HG03558 (cell line): Measurements from ENCODE around the gene FBXL20.
"Not testable (repeated sequence)": the region's sequence is repeated elsewhere in the genome, so short reads cannot be mapped to it uniquely, and the experiment has no call there.

Experiments used
- ATAC-seq: cut with Tn5 transposase; IDR thresholded peaks from one replicate; pipeline ENCODE4 v1.9.1; 2021; ENCODE audit warnings: moderate number of reproducible peaks; ENCODE audit not compliant: unreplicated experiment; ENCODE audit errors: extremely low read depth

Gene FBXL20

DNA sequence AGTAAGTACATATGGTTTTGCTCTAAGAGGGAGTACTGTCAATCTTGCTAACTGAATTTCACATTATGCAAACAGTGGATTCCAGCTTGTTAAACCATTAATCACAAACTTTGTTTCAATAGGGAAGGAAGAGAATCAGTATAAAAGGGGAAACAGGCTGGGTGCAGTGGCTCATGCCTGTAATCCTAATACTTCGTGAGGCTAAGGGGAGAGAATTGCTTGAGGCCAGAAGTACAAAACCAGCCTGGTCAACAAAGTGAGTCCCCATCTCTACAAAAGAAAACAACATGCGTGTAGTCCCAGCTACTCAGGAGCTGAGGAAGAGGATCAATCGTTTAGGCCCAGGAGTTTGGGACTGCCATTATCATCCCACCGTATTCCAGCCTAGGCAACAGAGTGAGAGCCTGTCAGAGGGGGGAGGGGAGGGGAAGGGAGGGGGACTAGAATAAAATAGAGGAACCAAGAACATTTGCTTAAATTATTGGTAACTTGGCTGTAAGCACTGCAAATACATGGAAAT is 65.7 kb downstream of the FBXL20 start:
- no peak for ATAC-seq

DNA sequence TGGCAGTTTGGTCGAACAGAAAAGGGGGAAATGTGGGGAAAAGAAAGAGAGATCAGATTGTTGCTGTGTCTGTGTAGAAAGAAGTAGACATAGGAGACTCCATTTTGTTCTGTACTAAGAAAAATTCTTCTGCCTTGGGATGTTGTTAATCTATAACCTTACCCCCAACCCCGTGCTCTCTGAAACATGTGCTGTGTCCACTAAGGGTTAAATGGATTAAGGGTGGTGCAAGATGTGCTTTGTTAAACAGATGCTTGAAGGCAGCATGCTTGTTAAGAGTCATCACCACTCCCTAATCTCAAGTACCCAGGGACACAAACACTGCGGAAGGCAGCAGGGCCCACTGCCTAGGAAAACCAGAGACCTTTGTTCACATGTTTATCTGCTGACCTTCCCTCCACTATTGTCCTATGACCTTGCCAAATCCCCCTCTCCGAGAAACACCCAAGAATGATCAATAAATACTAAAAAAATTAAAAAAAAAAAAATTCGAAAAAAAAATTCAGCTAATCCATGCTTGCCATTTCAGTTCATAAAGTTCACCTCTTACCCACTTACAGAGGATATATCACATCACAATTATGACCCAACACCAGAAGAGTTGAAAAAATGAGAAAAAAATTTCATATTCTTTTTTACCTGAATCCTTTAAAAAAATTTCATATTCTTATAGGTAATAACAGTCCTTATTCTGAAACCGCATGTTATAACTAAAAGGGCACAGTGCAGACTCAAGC is 67.2 kb downstream of the FBXL20 start:
- not testable (repeated sequence) for ATAC-seq

DNA sequence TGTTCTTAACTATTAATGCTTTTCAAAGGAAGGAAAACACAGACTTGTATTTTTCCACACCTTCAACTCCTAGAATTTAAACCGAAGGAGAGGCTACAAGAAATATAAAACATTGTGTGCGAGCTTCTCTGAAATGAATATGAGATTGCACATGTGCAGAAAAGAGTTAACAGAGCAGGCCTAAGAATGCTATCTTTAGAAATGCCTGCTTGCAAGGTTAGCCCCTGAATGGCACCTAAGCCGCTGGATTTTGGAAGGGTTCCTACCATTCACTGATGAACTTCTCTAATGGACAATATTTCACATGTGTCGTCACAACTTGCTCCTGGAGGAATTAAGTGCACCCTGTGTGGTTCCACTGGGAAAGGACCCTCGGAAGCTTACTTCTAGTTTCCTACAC is 69.3 kb downstream of the FBXL20 start:
- ATAC-seq: no peak

DNA sequence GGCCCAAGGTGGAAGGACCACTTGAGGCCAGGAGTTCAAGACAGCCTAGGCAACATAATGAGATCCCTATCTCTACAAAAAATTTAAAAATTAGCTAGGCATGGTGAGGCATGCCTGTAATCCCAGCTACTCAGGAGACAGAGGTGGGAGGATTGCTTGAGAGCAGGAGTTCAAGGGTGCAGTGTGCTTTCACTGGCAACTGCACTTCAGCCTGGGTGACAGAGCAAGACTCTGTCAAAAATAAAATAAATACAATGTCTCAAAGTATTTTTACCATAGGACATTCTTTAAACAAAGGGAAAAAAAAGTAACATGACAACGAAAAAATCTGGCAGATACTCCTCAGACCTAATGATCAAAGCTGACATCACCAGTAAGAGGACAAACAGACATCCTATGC is 72.6 kb downstream of the FBXL20 start:
- ATAC-seq: no peak

DNA sequence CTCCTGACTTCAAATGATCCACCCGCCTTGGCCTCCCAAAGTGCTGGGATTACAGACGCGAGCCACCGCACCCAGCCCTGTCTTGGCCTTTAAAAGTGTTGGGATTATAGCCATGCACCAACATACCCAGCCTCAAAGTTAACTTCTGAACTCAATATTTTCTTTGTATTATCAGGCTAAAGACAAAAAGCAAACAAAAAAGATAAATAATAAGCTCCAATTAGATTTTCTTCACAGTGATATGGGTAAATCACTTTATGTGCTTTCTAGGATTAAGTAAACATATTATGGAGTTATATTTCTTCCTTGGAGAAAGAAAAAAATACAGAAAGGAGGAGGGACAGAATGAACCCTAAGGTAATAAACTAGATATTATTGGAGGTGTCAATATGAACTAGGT is 74.3 kb downstream of the FBXL20 start:
- ATAC-seq: no peak

DNA sequence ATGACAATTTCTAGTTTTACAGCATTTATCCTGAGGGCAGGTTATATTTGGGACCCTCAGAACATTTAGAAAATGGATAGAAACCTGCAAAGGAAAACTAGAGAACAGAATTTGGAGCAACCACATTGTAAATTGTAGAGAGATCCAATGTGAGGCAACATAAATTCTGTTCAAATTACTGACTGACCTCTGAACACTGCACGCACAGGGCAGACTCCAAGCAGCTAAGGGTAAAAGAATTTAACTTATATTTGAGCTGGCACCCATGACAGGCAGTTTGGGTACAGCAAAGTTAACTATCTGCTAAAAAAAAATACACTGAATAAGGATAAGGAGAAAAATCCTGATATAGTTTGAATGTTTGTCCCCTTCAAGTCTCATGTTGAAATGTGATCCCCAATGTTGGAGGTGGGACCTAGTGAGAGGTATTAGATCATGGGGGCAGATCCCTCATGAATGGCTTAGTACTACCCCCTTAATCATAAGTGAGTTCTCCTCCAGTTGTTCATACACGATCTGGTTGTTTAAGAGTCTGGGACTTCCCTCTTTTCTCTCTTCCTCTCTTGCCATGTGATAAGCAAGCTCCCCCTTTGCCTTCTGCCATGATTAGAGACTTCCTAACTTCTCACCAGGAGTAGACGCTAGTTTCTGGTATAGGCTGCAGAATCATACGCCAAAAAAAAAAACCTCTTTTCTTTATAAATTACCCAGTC is 75.7 kb downstream of the FBXL20 start:
- no peak for ATAC-seq

DNA sequence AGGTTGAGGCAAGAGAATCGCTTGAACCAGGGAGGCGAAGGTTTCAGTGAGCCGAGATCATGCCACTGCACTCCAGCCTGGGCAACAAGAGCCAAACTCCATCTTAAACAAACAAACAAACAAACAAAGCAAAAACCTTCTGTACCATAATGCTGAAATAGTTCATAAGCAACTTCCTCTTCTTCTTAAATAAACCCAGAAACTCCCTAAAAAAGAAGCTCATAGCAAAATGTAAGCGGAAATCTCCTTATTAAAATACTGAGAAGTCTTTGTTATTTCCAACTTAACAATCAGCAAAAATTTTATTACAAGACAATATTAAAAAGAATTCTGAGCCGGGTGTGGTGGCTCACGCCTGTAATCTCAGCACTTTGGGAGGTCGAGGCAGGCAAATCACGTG is 82.8 kb downstream of the FBXL20 start:
- no peak for ATAC-seq

DNA sequence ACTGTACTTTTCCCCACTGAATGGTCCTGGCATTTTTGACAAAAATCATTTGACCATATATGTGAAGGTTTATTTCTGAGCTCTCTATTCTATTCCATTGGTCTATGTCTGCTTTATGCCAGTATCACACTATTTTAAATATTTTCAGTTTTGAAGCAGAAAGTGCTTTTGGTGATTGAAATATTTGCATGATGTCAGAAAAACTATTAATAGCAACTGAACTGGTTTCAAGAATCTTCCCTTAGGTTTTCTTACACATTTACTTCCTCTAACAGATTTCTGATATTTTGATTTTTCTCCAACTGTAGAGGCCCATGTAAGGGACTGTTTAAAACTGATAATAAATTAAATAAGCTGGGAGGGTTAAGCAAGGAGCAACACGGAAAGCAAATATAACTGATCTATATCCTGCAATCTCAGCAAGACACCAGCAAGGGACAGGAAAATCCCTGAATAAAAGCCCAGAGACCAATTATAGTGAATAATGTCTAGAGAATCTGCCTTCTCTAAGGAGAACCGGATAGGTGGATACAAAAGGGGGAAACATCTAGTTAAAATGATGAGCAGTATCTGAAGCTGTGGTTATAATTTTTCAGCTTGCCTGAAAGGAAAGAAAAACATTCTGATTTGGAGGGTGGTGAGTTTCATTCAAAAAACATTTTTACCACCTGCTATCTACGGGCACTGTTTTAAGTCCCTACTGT is 94.8 kb downstream of the FBXL20 start:
- no peak for ATAC-seq

DNA sequence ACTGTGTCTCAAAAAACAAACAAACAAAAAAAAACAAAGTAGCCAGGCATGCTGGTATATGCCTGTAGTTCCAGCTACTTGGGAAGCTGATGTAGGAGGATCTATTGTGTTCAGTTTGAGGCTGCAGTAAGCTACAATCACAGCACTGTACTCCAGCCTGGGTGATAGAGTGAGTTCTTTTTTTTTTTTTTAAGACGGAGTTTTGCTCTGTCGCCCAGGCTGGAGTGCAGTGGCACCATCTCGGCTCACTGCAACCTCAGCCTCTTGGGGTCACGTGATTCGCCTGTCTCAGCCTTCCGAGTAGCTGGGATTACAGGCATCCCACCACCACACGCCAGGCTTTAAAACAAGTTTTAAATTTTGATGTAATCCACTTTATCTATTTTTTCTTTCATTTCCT is 95.4 kb downstream of the FBXL20 start:
- ATAC-seq: no peak

DNA sequence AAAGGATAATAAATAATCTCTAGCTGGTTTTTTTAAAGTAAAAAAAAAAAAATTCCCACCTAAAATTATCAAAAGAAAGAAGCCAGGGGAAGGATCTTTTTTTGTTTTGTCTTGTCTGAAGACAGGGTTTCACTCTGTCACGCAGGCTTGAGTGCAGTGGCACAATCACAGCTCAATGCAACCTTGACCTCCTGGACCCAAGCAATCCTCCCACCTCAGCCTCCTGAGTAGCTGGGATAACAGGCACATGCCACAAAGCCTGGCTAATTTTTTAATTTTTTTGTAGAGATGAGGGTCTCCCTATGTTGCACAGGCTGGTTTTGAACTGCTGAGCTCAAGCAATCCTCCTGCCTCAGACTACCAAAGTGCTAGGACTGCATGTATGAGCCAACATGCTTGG is 97.2 kb downstream of the FBXL20 start:
- no peak for ATAC-seq

DNA sequence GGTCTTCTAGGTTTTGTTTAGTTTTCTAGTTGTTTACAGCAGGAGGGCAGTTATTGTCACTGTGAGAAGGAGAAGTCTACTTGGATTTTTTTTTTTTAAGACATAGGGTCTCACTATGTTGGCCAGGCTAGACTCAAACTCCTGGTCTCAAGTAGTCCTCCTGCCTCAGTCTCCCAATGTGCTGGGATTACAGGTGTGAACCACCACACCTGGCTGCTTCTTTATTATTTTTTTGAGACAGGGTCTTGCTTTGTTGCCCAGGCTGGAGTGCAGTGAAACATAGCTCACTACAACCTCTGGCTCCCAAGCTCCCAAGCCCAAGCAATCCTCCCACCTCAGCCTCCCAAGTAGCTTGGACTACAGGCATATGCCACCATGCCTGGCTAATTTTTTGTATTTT is 107.4 kb downstream of the FBXL20 start:
- no peak for ATAC-seq

DNA sequence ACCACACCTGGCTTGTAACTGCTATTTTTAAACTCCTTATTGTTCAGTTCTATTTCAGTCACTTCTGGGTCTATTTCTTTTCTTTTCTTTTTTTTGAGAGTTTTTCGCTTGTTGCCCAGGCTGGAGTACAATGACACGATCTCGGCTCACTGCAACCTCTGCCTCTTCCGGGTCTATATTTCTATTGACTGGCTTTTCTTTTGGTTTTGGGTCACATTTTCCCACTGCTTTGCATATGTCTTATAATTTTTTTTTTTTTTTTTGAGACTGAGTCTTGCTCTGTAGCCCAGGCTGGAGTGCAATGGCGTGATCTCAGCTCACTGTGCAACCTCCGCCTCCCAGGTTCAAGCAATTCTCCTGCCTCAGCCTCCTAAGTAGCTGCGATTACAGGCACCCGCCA is 108.9 kb downstream of the FBXL20 start:
- ATAC-seq: not testable (repeated sequence)

DNA sequence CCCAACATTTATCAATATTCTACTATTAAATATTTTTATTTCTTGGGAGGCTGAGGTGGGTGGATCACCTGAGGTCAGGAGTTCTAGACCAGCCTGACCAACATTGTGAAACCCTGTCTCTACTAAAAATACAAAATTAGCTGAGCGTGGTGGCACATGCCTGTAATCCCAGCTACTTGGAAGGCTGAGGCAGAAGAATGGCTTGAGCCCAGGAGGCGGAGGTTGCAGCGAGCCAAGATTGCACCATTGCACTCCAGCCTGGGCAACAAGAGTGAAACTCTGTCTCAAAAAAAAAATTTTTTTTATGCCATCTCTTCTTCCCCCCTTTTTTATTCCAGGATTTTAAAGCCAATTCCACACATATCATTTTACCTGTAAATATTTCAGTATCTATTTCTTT is 114.9 kb downstream of the FBXL20 start:
- ATAC-seq: not testable (repeated sequence)

DNA sequence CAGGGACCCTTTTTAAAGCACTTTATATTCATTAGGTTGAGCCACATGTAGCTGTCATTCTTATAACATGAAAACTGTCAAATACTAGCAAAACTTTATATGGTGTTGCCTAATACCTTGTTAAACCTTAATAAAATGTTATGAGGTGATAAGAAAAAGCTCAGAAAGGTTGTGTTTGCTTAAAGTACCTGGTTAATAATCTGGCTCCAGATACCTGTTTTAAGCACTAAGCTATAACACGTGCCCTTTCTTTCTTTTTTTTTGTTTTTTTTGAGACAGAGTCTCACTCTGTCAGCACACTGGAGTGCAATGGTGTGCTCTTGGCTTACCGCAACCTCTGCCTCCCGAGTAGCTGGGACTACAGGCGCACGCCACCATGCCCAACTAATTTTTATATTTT is 116.7 kb downstream of the FBXL20 start:
- ATAC-seq: no peak

DNA sequence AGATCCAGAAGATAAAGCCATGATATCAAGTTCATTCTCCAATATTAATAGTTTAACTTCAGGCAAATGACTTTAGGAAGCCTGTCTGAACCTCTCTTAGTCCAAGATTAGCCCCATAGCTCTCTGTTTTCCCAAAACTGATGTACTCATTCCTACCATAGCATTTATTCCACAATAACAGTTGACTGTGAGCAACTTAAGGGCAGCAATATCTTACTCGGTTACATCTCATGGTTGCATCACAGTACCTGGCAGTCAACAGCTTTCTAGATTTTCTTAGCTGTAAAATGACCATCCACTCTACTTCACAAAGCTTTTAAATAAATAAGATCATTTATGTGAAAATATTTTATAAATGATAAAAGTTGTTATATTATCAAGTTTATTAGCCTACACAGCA is 117.5 kb downstream of the FBXL20 start:
- no peak for ATAC-seq

DNA sequence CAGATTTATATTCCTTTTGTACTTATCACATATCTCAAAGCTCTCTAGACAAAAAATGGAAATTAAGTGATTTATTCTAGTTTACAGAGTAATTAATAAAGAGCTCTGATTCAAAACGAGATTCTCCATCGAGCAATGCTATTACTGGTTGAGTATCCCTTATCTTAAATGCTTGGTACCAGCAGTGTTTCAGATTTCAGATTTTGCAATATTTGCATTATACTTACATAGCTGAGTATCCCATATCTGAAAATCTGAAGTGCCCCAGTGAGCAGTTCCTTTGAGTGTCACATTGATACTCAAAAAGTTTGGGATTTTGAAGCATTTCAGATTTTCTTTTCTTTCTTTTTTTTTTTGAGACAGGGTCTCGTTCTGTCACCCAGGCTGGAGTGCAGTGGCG is 118.3 kb downstream of the FBXL20 start:
- no peak for ATAC-seq

DNA sequence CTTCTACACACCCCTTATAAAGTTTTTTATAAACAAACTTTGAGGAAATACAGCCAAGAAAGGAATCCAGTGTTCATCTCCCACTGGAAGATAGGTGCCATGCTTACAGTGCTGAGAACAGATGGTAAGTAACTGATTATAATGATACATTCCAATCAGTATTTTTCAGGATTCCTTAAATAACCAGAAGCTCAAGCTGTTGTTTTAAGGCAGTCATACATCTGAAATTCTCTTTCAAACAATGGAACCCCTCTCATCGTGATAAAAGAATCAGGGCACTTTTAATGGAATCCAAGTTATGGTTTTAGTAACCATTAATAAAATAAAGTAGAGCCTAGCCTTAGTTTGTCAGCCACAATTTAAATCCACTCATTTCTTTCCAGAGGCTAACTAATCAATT is 119.6 kb downstream of the FBXL20 start:
- no peak for ATAC-seq

DNA sequence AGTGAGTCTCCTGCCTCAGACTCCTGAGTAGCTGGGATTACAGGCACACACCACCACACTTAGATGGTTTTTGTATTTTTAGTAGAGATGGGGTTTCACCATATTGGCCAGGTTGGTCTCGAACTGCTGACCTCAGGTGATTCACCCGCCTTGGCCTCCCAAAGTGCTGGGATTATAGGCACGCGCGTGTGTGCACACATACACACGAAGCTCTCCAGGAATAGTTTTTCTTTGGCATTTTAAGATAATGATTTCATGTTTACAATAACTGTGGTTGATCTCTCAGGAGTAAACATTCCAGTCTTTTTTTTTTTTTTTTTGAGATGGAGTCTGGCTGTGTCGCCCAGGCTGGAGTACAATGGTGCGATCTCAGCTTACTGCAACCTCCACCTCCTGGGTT is 123.2 kb downstream of the FBXL20 start:
- not testable (repeated sequence) for ATAC-seq

DNA sequence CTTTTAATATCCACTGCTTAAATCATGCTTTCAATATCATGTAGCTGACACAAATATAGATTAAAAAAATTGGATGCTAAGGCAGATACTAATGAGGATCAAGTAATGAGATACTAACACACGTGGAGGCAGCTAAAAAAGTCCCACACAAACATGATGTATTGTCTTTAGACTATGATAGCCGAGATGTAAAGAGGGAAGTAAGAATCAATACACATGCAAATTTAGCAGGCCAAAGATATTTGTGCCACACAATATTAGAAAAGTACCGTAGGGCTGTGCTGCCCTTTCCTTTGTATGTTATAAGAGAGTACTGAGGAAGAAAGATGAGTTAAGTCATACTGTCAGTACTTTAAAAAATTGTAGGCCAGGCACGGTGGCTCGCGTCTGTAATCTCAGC is 124.3 kb downstream of the FBXL20 start:
- no peak for ATAC-seq

DNA sequence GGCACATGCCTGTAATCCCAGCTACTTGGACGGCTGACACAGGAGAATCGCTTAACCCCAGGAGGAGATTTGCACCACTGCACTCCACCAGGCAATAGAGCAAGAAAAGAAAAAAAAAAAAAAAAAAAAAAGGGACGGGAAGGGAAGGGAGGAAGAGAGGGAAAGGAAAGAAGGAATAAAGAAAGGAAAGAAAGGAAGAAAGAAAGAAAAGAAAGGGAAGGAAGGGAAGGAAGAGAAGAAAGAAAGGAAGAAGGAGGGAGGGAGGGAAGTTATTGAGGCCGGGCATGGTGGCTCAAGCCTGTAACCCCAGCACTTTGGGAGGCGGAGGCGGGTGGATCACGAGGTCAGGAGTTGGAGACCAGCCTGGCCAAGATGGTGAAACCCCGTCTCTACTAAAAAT is 125.3 kb downstream of the FBXL20 start:
- no peak for ATAC-seq

DNA sequence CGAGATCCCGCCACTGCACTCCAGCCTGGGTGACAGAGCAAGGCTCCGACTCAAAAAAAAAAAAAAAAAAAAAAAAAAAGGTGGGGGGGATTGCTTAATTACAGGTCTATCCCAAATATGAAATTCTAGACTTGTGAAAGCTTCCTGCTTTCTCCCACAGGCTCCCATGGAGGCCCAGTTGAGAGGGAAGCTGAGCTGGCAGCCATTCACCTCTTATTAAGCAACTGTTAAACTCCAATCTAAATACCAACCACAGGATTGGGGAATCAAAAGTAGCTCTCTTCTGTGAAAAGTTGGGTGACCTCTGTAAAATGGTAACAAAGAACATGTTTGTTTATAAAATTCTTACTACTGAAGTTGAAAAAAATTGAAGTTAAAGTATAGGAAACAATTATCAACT is 129.9 kb downstream of the FBXL20 start:
- no peak for ATAC-seq
